Natural killer cell (primary cell): ENCODE data around the gene EP400. TPM values are rescaled to one million over a fixed set of nuclear protein-coding genes. Genes with fewer than 3 reads are reported as not detected.

Source experiments
- ATAC-seq, 3 donors: fragments of 150-1000 bp in 2 of 3; fragments of 200-7000 bp in 1 of 3; cut with Tn5 transposase; 1 replicate in 1 of 3; 2 replicates in 2 of 3; pipeline ENCODE4 v1.10.0; 2021; ENCODE audit warnings: mild to moderate bottlenecking in 2 of 3, moderate library complexity in 2 of 3
- DNase-seq, 2 donors: peaks; one replicate each; pipeline versions ENCODE4 v3.0.0 to v3.0.0-alpha.2; 2013 to 2021; ENCODE audit warnings: mixed read lengths in 1 of 2
- H3K27ac ChIP-seq: one replicate; pipeline ENCODE4 v1.5.1; 2013; ENCODE audit warnings: mild to moderate bottlenecking, low read length
- H3K27me3 ChIP-seq: one replicate; pipeline ENCODE4 v1.6.1; 2013; ENCODE audit warnings: low read length; ENCODE audit not compliant: control insufficient read depth, insufficient read depth
- H3K36me3 ChIP-seq: one replicate; pipeline ENCODE4 v1.6.1; 2013; ENCODE audit warnings: low read length; ENCODE audit not compliant: control insufficient read depth, insufficient read depth
- H3K4me1 ChIP-seq: one replicate; pipeline ENCODE4 v1.6.1; 2013; ENCODE audit warnings: low read length; ENCODE audit not compliant: control insufficient read depth, insufficient read depth
- H3K4me3 ChIP-seq: one replicate; pipeline ENCODE4 v1.5.1; 2013; ENCODE audit warnings: low read length
- H3K9me3 ChIP-seq: one replicate; pipeline ENCODE4 v1.6.1; 2013; ENCODE audit warnings: low read length; ENCODE audit not compliant: control insufficient read depth, insufficient read depth
- H3K27ac Mint-ChIP-seq, 2 donors: one replicate each; pipeline ENCODE4 v1.8.0; 2022; ENCODE audit warnings: mild to moderate bottlenecking in 2 of 2, mixed read lengths in 2 of 2, moderate library complexity in 1 of 2
- H3K27me3 Mint-ChIP-seq, 2 donors: one replicate each; pipeline ENCODE4 v1.8.0; 2022; ENCODE audit warnings: low read depth in 2 of 2, mixed read lengths in 2 of 2
- H3K36me3 Mint-ChIP-seq: one replicate; pipeline ENCODE4 v1.8.0; 2022; ENCODE audit warnings: mixed read lengths
- H3K4me1 Mint-ChIP-seq, 2 donors: one replicate each; pipeline ENCODE4 v1.8.0; 2022; ENCODE audit warnings: mixed read lengths in 2 of 2
- H3K4me3 Mint-ChIP-seq: one replicate; pipeline ENCODE4 v1.8.0; 2022; ENCODE audit warnings: mild to moderate bottlenecking, moderate library complexity, mixed read lengths
- H3K9me3 Mint-ChIP-seq, 2 donors: one replicate each; pipeline ENCODE4 v1.8.0; 2022; ENCODE audit warnings: mixed read lengths in 2 of 2
- WGBS: methylation state at CpG from one replicate; pipeline ENCODE4 v1.1.7; 2013; ENCODE audit warnings: missing lambda C conversion rate; ENCODE audit not compliant: insufficient coverage; 5-methylcytosine and 5-hydroxymethylcytosine counted together
- intact Hi-C: fragments of 100-400 bp; cut with micrococcal nuclease; formaldehyde crosslinking; loops from one replicate; pipeline ENCODE4 v1.14.2; 2022
- total RNA-seq, 4 donors: library from RNA; stranded (reverse); fragments of 120-200 nt in 1 of 4; gene quantifications; one replicate each; pipeline versions ENCODE4 v1.2.3 to v1.2.4, GENCODE V29; 2013 to 2022
- TF ChIP-seq, protein P1 (sequence below): fragments of 200-600 bp; IDR thresholded peaks from one replicate; pipeline ENCODE4 v1.8.0; 2022; ENCODE audit warnings: antibody characterized with exemption

EP400 gene
- total RNA-seq, 3 donors from 2014 or later (not counting 1 experiment from before 2014, with no cell fraction given) = 62.8 to 81.1 (median 80.1) TPM

DNA sequence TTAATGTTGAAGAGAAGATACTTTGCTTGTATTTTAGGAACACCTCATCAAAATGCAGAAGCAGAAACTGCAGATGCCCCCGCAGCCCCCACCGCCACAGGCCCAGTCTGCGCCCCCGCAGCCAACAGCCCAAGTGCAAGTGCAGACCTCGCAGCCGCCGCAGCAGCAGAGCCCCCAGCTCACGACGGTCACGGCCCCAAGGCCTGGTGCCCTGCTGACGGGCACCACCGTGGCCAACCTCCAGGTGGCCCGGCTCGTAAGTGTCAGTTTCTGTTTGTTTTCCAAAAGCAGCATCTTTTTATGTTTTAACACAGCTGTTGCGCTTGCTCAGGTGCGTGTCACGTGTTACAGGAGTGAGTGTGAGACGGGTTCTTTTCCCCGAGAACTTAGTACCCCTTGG lies 114.9 kb downstream of the EP400 start:
- Mint-ChIP-seq H3K27me3 (no peaks in the 10 kb centered on the region), H3K27ac (peak overlapping the region; percentile 36 to 50), H3K4me3 (no peak overlapping the region), H3K4me1 (peaks cover 12 to 19% of the 10 kb centered on the region in 2 donors), H3K9me3 (no peaks in the 10 kb centered on the region), H3K36me3 (no peaks in the 10 kb centered on the region)
- TF ChIP-seq, protein P1, sequence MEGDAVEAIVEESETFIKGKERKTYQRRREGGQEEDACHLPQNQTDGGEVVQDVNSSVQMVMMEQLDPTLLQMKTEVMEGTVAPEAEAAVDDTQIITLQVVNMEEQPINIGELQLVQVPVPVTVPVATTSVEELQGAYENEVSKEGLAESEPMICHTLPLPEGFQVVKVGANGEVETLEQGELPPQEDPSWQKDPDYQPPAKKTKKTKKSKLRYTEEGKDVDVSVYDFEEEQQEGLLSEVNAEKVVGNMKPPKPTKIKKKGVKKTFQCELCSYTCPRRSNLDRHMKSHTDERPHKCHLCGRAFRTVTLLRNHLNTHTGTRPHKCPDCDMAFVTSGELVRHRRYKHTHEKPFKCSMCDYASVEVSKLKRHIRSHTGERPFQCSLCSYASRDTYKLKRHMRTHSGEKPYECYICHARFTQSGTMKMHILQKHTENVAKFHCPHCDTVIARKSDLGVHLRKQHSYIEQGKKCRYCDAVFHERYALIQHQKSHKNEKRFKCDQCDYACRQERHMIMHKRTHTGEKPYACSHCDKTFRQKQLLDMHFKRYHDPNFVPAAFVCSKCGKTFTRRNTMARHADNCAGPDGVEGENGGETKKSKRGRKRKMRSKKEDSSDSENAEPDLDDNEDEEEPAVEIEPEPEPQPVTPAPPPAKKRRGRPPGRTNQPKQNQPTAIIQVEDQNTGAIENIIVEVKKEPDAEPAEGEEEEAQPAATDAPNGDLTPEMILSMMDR = no peak
- H3K36me3 ChIP-seq = peaks cover 41% of the 10 kb centered on the region
- DNase-seq = no peak
- no peak for ATAC-seq
- 81% methylated on average over 19 of the region's 19 CpGs for WGBS
- peaks cover 29% of the 10 kb centered on the region for H3K4me1 ChIP-seq
- no peak overlapping the region for H3K4me3 ChIP-seq
- no peak overlapping the region for H3K27ac ChIP-seq
- intact Hi-C loops = no loop called here
- H3K27me3 ChIP-seq = no peaks in the 10 kb centered on the region
- H3K9me3 ChIP-seq = no peaks in the 10 kb centered on the region

DNA sequence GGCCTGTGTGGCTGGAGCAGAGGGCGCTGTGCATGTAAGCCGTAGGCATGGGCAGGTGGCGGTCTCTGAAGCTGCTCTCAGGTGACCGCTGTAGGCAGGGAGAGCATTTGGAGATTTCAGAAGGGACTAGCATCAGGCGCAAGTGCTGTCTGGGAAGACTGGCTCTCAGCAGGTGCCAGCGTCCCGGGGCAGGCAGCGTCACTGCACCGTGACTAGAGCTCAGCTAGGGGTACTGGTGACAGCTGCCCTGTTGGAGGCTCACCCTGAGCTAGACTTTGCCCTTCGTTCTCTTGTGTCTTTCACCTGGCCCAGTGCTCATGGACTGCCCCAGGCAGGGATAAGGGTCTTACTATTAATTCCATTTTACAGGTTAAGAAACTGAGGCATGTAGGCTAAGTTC lies 115.5 kb downstream of the EP400 start:
- no peak overlapping the region for H3K27ac ChIP-seq
- H3K4me1 ChIP-seq = peaks cover 29% of the 10 kb centered on the region
- no peaks in the 10 kb centered on the region for H3K27me3 Mint-ChIP-seq
- peaks cover 41% of the 10 kb centered on the region for H3K36me3 ChIP-seq
- H3K27me3 ChIP-seq = no peaks in the 10 kb centered on the region
- no peak overlapping the region for H3K27ac Mint-ChIP-seq
- ATAC-seq (no peak), DNase-seq (no peak)
- no peaks in the 10 kb centered on the region for H3K9me3 Mint-ChIP-seq
- H3K4me3 Mint-ChIP-seq = no peak overlapping the region
- intact Hi-C loops = no loop called here
- H3K36me3 Mint-ChIP-seq = no peaks in the 10 kb centered on the region
- WGBS = 90% methylated on average over 10 of the region's 10 CpGs
- TF ChIP-seq, protein P1 = no peak
- peaks cover 12 to 19% of the 10 kb centered on the region in 2 donors for H3K4me1 Mint-ChIP-seq
- no peaks in the 10 kb centered on the region for H3K9me3 ChIP-seq
- no peak overlapping the region for H3K4me3 ChIP-seq

DNA sequence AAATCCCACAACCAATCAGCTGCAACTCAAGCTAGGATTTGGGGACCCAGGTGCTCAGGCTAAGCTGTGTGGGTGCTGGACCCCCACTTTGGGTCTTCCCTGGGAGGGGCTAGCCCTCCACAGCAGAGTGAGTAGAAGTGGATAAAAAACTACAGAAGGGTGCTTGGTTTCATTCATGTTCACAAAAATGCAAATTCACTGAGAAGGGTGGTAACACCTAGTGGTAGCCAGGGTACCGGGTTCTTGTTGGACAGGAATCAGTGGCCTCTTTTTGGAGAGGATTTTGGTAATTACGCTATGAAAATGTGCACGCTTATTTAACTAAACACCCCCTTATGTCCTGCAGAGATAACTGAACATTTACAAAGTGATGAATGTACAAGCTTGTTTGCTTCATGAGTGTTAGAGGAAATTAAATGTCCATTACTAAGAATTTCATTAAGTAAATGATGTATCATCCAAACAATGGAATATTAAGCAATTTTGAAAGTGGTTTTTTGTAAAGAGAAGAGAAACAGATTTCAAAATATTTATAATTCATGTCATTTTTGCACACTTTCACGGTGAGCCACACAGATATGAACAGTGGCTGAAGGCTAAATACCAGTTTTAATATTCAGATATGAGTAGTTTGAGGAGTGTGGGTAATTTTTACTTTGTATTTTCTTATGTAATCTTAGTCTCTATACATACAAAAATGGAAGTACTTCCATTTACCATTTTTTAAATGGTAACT lies 116.0 kb downstream of the EP400 start:
- ATAC-seq = no peak
- TF ChIP-seq, protein P1 = no peak
- Mint-ChIP-seq H3K27me3 (no peaks in the 10 kb centered on the region), H3K4me3 (peak overlapping the region; percentile 74), H3K9me3 (no peaks in the 10 kb centered on the region), H3K36me3 (no peaks in the 10 kb centered on the region), H3K4me1 (peaks cover 12 to 19% of the 10 kb centered on the region in 2 donors), H3K27ac (peak overlapping the region; percentile 80 to 81)
- no peaks in the 10 kb centered on the region for H3K27me3 ChIP-seq
- 93% methylated on average over 3 of the region's 4 CpGs for WGBS
- H3K36me3 ChIP-seq = peaks cover 41% of the 10 kb centered on the region
- intact Hi-C loops = no loop called here
- H3K9me3 ChIP-seq = no peaks in the 10 kb centered on the region
- DNase-seq = no peak
- H3K27ac ChIP-seq = no peak overlapping the region
- no peak overlapping the region for H3K4me3 ChIP-seq
- H3K4me1 ChIP-seq = peaks cover 29% of the 10 kb centered on the region

DNA sequence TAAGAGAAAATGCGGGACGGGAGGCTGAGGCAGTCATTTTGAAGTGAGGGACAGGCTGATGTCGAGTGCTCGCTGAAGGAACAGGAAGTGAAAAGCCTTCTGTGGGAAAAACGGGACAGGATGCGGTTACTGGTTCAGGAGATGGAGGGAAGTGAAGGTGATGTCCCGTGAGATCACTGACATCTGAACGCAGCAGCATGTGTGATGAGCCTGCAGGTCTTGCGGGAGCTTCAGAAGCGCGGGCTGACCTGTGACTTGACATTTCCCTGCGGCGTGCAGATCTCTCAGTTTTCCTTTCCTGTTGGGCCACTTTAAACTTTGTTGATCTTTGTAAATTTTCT lies 116.6 kb downstream of the EP400 start:
- DNase-seq (peak in 1 of 2 donors; percentile 58), ATAC-seq (peak in 1 of 3 donors; percentile 37)
- no peak overlapping the region for H3K4me3 ChIP-seq
- H3K36me3 Mint-ChIP-seq = peaks cover under 1% of the 10 kb centered on the region
- H3K9me3 Mint-ChIP-seq = no peaks in the 10 kb centered on the region
- intact Hi-C loops = no loop called here
- no peaks in the 10 kb centered on the region for H3K27me3 Mint-ChIP-seq
- WGBS = 15% methylated on average over 13 of the region's 13 CpGs
- no peaks in the 10 kb centered on the region for H3K27me3 ChIP-seq
- peaks cover 41% of the 10 kb centered on the region for H3K36me3 ChIP-seq
- H3K4me1 ChIP-seq = peaks cover 29% of the 10 kb centered on the region
- peak overlapping the region; percentile 21 for H3K27ac ChIP-seq
- TF ChIP-seq, protein P1 = no peak
- peaks cover 12 to 14% of the 10 kb centered on the region in 2 donors for H3K4me1 Mint-ChIP-seq
- no peaks in the 10 kb centered on the region for H3K9me3 ChIP-seq
- peak overlapping the region; percentile 80 to 81 for H3K27ac Mint-ChIP-seq
- H3K4me3 Mint-ChIP-seq = peak overlapping the region; percentile 74
